Effector CD4-positive, alpha-beta T cell (primary cell): ENCODE measurements around the gene NHEJ1.
"Not testable (repeated sequence)": the region's sequence is repeated elsewhere in the genome, so short reads cannot be mapped to it uniquely, and the experiment has no call there.

ENCODE experiments used
- DNase-seq: peaks from one replicate; pipeline ENCODE4 v3.0.0-alpha.2; 2020
- total RNA-seq: gene quantifications from one replicate; lab custom pipeline; 2026; lab: John Stamatoyannopoulos, UW

Gene NHEJ1, protein sequence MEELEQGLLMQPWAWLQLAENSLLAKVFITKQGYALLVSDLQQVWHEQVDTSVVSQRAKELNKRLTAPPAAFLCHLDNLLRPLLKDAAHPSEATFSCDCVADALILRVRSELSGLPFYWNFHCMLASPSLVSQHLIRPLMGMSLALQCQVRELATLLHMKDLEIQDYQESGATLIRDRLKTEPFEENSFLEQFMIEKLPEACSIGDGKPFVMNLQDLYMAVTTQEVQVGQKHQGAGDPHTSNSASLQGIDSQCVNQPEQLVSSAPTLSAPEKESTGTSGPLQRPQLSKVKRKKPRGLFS
- total RNA-seq: 10.1 reads per million, percentile 32 among the genes with 10 or more reads in this experiment

DNA sequence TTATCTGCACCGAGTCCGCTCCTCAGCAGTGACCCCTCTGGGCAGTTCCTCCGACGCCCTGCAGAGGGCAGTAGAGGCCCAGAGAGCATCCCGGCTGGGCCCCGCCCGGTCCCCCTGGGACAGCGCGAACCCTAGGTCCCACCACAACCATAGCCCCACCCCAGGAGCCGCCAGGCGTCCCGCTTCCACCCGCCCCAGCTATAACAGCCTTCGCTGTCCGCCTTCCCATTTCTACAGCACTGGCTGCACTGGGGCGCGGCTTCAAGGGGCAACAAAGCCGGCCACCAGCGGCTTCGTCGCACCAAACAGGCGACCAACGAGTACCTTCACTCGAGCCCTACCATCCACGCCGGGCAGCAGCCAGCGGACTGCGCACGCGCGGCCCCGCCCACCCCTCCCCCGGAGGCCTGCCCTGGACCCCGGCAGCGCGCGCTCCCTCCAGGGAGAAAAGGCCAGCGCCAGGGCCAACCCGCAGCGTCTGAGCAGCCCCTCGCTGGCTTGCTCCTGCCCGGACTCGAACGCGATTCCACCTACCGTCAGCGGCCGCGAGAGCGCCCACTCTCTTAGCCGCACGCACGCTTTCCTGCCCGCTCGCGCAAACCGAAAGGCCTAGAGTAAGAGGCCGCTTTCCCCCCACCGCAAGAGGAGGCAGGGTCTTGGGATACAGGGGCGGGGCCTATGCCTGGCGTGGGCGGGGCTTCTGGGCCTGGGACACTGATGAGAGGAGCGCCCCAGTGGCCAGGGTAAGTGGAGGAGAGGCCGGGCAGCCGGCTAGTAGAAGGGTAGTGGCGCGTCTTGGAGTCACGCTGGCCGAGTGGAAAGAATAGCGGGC, at the start of gene NHEJ1:
NHEJ1 (minus strand) TSS at position 630 of the 832 bp plus-strand sequence. CDS start 2,453 bp downstream, outside the sequence.
- DNase-seq: peak; percentile 86

DNA sequence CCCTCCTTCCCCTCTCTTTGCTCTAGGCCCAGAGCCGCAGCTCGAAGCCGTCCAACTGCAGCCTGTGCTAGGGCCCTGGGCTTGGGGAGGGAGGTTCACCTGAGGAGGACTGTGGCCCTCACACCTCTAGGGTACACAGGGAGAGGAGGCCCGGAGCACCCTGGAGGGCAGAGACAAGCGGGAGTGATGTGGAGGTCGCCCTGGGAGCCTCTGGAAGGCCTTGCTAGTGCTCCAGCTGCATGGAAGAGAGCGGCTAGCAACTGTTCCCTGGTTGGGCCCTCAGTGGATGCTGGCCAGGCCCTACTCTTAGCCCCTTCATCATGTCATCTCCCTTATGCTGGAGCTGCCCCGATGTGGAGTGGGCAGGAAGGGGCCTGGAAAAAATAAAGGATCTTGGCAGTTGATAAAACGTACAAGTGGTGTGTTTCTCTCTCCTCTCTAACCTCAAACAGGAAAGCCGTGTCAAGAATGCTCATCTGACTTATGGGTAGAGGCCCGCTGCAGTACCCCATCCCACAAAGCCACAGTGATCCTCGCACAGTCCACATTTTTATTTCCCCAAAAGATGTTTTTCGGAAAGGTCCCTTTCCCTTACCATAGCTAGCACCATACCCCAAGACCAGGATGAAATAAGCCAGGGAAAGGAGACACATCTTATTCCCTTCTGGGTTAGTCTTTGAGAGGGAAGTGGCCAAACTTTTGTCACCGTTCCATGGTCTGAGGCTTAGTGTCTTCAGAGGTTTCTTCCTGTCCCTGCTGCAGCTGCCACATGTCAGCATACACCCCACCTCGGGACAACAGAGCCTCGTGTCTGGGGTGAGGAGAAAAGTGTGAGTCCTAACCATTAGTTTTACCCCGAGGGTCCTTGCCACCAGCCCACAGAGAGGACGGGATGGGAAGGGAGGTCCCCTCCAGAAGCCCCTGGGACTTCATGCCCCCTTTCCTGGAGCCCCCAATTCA, 48.9 kb upstream of the NHEJ1 start:
- no peak for DNase-seq

DNA sequence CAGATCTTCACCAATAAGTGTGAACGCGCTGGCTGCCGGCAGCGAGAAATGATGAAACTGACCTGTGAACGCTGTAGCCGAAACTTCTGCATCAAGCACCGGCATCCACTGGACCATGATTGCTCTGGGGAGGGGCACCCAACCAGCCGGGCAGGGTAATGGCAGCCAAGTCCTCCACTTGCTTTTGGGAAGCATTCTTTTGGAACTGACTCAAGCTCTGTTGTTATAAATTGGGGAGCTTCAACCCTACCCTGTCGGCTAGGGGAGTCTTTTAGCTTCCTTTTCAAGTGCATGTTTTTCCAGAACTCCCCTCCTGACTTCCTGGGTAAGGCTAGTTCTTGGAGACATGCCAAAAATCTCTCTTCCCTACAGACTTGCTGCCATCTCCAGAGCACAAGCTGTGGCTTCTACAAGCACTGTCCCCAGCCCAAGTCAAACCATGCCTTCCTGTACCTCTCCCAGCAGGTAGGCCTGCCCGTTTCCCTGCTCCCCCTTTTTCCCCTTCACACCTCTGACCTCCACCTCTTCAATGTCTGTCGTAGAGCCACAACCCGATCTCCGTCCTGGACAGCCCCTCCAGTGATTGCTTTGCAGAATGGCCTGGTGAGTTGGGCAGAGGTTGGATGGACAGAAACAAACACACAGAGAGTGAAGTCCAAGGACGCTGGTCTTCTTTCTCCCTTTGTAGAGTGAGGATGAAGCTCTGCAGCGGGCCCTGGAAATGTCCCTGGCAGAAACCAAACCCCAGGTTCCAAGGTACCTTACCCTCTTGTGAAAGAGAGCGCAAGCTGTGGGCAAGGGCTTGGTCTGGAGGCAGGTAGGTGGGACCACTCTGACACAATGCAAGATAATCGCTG, 47.5 kb upstream of the NHEJ1 start:
- no peak for DNase-seq

DNA sequence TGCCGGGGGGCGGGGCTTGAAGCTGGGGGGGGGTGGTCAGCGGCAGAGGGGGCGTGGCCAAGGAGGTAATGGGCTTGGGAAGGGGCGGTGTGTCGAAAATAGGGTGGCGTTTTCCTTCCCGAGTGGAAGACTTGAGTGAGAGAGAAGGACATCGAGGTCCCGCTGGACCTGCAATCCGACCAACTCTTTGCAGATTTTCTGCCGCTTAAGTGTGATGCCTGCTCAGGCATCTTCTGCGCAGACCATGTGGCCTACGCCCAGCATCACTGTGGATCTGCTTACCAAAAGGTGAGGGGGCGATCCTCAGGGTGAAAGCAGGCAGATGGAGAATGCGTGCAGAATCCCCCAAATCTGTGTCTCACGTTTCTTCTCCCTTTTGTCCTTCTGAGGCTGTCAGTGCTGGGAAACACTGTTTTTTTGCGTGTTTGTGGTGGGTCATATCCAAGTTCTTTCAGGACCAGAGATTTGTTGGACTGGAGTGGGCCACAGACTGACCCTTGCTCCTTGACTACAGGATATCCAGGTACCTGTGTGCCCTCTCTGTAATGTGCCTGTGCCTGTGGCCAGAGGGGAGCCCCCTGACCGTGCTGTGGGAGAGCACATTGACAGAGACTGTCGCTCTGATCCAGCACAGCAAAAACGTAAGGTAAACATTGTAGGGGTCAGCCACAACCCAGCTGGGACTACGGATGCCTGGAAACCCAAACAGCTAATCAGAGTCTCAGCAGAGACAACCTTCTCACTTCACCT, 46.7 kb upstream of the NHEJ1 start:
- no peak for DNase-seq

DNA sequence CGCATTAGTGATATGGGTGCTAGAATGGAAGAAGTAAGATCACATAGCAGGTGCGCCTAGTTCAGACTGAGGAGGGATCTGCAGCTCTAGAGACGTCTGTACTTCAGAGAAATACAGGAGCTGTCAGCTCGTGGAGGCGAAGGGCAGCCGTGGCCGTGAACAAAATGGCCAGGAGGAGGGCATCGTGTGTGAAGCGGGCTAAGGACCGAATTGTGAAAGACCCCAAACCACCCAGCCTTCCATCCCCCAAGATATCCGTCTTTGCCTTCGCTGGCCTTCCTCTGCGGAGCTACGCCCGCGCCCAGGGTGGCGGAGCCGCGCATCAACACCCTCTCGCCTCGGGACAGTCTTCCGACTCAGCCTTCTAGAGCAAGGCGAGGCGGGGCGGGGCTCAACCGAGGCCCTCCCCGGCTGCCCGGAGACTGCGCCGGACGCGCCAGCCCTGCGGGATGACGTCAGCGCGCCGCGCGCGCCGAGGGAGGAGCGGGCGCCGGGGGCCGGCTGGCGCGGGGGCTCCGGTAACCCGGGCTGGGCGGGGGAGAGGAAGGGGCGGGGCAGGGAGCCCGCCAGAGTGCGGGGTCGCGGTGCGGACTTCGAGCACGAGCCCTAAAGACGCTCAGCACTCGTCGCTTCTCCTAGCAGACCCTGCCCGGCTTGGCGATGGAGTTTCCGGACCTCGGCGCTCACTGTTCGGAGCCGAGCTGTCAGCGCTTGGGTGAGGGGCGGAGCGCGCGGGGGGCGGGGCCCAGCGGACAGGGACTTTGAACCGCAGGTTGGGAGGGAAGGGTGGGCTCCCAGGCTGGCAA, 45.9 kb upstream of the NHEJ1 start, which contains the start of gene ZFAND2B:
ZFAND2B (plus strand) TSS at position 455 of the 806 bp plus-strand sequence; CDS start at position 661, 206 bp downstream.
- DNase-seq: peak; percentile 94

DNA sequence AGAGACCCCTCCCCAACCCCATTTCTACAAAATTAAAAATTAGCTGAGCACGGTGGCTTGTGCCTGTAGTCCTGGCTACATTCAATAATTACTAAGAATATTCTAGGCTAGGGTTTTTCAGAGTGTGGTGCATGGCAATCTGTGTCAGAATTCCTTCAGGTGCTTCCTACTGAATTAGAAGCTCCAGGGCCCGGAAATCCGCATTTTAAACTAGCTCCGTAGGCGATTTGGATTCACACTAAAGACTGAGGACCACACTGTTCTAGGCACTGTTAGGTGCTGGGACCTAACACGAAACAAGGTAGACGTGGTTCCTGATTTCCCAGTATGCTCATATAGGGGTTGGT, 45.3 kb upstream of the NHEJ1 start:
- no peak for DNase-seq

DNA sequence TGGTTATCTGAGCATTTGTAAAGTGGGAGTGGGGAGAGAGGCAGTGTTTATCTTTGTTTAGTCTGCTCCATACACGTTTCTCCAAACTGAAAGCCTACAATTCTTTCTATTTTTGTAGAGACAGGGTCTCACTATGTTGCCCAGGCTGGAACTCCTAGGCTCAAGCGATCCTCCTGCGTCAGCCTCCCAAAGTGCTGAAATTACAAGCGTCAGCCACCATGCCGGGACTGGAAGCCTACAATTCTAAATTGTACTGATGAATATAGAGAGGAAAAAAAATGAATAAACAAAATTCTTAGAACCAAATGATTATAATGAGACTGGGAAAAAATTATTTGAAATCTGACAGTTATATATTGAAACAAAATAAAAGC, 44.5 kb upstream of the NHEJ1 start:
- DNase-seq: no peak

DNA sequence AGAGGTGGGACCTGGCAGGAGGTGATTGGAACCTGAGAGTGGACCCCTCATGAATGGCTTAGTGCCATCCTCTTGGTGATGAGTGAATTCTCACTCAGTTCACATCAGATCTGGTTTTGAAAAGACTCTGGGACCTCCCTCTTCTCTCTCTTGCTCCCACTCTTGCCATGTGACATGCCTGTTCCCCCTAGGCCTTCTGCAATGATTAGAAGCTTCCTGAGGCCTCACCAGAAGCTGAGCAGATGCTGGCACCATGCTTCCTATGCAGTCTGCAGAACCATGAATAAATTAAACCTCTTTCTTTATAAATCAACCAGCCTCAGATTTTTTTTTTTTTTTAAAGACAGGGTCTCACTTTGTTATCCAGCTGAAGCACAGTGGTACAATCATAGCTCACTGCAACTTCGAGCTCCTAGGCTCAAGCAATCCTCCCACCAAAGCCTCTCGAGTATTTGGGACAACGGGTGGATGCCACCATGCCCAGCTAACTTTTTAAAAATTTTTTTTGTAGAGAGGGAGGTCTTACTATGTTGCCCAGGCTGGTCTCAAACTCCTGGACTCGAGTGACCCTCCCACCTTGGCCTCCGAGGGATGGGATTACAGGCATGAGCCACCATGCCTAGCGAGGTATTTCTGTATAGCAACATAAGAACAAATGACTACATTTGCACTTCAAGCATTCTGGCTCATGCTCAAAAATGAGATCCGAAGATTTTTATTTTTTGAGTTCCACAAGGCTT, 44.0 kb upstream of the NHEJ1 start:
- DNase-seq: no peak

DNA sequence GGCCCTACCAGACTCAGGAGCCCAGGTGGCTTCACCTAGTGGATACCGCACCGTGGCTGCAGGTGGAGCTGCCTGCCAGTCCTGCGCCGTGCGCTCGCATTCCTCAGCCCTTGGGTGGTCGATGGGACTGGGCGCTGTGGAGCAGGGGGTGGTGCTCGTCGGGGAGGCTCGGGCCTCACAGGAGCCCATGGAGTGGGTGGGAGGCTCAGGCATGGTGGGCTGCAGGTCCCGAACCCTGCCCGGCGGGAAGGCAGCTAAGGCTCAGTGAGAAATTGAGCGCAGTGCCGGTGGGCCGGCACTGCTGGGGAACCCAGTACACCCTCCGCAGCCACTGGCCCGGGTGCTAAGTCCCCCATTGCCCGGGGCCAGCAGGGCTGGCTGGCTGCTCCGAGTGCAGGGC, 40.7 kb upstream of the NHEJ1 start:
- DNase-seq: not testable (repeated sequence)

DNA sequence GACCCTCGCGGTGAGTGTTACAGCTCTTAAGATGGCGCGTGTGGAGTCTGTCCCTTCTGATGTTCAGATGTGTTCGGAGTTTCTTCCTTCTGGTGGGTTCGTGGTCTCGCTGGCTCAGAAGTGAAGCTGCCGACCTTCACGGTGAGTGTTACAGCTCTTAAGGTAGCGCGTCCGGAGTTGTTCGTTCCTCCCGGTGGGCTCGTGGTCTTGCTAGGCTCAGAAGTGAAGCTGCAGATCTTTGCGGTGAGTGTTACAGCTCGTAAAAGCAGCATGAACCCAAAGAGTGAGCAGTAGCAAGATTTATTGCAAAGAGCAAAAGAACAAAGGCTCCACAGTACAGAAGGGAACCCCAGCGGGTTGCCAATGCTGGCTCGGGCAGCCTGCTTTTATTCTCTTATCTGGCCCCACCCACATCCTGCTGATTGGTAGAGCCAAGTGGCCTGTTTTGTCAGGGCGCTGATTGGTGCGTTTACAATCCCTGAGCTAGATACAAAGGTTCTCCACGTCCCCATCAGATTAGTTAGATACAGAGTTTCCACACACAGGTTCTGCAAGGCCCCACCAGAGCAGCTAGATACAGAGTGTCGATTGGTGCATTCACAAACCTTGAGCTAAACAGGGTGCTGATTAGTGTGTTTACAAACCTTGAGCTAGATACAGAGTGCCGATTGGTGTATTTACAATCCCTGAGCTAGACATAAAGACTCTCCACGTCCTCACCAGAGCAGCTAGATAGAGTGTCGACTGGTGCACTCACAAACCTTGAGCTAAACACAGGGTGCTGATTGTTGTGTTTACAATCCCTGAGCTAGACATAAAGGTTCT, 40.1 kb upstream of the NHEJ1 start:
- not testable (repeated sequence) for DNase-seq

DNA sequence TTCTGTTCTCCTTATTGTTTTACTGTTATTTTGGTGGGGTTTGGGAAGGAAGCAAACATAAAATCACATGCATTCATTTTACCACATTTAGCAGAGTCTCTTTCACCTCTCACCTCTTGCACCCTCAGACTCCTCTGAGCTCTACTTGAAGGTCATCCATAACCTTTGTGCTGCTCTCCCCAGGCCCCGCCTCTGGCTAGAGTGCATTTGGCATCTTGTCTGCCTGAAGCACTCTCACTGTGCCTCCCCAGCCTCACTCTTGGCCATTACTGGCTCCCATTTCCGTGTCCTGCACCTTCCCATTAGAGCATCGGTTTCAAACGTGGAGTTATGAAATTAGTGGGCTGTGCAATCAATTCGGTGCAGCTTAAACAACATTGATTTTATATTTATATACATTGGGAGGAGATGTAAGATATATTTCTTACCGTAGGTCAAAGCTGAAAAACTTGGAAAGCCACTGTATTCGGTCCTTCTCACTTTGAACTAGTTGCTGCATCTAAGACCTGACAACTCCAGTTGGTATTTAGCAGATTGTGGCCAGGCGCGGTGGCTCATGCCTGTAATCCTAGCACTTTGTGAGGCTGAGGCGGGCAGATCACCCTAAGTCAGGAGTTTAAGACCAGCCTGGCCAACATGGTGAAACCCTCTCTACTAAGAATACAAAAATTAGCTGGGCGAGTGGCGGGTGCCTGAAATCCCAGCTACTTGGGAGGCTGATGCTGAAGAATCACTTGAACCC, 39.0 kb upstream of the NHEJ1 start:
- no peak for DNase-seq

DNA sequence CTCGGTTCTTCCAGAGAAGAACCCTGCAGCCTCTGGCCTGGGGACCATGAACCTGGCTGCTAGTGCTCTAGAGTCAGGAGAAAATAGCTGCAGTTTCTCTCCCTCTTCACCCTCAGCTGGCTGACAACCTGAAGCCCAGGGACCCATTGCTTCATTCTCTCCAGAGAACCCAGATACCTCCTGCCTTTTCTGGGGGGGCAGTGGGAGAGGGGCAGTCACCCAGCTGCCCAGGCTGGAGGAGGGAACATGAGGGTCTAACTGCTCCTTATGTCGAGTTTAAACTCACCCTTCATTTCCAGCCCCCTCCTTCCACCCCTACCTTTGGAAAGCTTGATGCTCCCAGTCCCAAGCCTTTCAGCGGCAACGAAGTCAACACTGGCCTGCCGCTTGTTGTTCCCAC, 38.4 kb upstream of the NHEJ1 start:
- no peak for DNase-seq

DNA sequence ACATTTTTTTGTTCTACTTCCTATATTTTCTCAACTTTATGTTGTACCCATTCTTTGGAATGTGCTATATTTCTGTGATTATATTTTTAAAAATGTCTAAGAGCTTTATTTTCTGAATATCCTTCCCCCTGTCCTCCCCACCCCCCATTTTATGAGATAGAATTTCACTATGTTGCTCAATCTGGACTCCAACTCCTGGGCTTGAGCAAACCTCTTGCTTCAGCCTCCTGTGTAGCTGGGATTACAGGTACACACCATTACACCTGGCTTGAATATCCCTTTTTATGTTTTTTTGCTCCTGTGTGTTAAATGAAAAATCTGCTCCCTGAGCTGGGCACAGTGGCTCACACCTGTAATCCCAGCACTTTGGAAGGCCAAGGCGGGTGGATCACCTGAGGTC, 36.8 kb upstream of the NHEJ1 start:
- no peak for DNase-seq

DNA sequence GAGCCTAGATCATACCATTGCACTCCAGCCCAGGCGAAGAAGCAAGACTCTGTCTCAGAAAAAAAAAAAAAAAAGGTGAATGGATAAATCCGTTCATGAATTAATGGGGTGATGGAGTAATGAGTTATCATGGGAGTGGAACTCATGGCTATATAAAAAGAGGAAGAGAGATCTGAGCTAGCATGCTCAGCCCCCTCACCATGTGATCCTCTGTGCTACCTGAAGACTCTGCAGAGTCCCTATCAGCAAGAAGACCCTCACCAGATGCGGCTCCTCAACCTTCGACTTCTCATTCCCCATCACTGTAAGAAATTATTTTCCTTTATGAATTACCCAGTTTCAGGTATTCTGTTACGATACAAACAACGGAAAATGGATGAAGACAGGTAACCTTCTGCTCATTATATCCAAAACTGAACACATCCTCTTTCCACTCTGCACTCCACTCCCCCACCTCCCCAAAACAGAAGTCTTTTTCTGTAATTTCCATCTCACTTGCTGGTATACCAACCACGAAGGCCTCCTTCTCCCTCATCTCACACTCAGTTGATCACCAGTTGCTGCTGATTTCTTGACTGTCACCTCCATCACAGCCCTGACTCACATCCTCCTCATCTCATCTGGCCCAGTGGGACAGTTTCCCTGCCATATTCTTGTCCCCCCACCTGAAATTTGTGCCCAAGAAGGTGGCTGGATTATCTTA, 26.3 kb upstream of the NHEJ1 start:
- DNase-seq: no peak

DNA sequence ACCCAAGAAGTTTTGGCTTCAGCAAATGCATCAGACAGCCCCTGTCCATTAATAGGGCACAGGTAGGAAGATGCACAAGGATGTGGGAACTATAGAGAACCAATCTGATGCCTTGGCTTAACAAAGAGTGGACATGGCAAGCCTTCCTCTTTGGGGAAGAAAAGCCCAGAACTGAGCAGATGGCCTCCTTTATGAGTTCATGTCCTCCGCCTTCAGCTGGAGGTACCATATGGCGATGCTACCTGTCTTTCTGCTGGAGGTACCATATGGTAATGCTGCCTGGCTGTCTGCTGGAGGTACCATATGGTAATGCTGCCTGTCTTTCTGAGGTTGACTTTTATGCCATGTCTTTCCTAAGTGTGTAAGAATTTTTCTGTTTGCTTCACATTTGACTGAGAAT, 23.5 kb upstream of the NHEJ1 start:
- no peak for DNase-seq

DNA sequence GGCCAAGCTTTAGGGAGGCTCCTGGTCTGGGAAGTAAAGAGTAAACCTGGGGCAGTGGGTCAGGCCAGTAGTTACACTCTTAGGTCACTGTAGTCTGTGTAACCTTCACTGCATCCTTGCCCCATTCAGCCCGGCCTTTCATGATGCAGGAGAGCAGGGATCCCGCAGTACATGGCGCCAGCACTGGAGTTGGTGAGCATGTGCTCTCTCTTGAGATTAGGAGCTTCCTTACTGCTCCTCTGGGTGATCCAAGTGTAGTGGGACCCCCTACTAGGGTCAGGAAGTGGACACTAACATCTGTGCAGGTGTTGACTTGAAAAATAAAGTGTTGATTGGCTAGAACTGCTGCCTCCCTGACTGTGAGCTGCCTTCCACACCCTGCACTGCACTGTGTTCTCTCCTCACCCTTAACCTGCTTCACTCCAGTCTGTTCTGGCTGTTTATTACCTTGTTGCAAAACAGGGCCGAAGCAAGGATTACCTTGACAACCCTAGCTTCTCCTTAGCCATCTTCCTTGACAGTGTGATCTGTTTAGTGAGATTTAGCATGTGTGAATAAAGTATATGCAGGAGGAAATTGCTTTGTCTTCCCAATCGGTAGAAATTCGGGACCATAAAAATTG, 22.6 kb upstream of the NHEJ1 start:
- no peak for DNase-seq
